Neural cell (in vitro differentiated cells): Measurements from ENCODE around the gene COL23A1.

Experiments used
- EP300 ChIP-seq: fragments of 450-650 bp; conservative IDR thresholded peaks from 2 replicates; pipeline ENCODE4 v1.6.1; 2014; ENCODE audit warnings: antibody characterized with exemption, mild to moderate bottlenecking, moderate library complexity; ENCODE audit not compliant: poor library complexity, severe bottlenecking
- EZH2 ChIP-seq: fragments of 200-600, 300-800 bp; shearing (Covaris generic), sonication (generic); IDR thresholded peaks from 2 replicates; pipeline ENCODE4 v1.6.1; 2014; ENCODE audit warnings: antibody characterized with exemption, low read length, borderline replicate concordance, mild to moderate bottlenecking; ENCODE audit not compliant: insufficient read depth, poor library complexity, severe bottlenecking
- POLR2AphosphoS5 ChIP-seq: IDR thresholded peaks from 2 replicates; pipeline ENCODE4 v1.6.1; 2012
- RAD21 ChIP-seq: fragments of 450-650 bp; conservative IDR thresholded peaks from 2 replicates; pipeline ENCODE4 v1.6.1; 2014; ENCODE audit warnings: antibody characterized with exemption, mild to moderate bottlenecking, moderate library complexity
- TAF1 ChIP-seq: IDR thresholded peaks from 2 replicates; pipeline ENCODE4 v1.6.1; 2012; ENCODE audit warnings: low read depth
- TF ChIP-seq, protein P1 (sequence below): fragments of 450-650 bp; IDR thresholded peaks from 2 replicates; pipeline ENCODE4 v1.5.1; 2014; ENCODE audit warnings: antibody characterized with exemption, mild to moderate bottlenecking, moderate library complexity; ENCODE audit not compliant: poor library complexity, severe bottlenecking
- TF ChIP-seq, protein P2 (sequence below): IDR thresholded peaks from 2 replicates; pipeline ENCODE4 v1.6.1; 2012; ENCODE audit warnings: borderline replicate concordance

DNA sequence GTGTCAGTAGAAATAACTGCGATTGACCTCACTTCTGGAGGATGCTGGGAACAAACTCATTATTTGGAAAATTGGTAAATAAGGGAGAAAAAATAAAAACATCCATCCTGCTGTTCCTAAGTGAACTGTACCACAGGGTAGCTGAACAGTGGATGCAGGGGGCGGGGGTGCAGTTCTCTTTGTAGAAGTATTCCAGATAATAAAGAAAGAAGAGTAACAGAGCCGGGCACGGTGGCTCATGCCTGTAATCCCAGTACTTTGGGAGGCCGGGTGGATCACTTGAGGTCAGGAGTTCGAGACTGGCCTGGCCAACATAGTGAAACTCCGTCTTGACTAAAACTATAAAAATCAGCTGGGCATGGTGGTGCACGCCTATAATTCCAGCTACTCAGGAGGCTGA lies 132.1 kb downstream of the COL23A1 start:
- TF ChIP-seq, protein P1, sequence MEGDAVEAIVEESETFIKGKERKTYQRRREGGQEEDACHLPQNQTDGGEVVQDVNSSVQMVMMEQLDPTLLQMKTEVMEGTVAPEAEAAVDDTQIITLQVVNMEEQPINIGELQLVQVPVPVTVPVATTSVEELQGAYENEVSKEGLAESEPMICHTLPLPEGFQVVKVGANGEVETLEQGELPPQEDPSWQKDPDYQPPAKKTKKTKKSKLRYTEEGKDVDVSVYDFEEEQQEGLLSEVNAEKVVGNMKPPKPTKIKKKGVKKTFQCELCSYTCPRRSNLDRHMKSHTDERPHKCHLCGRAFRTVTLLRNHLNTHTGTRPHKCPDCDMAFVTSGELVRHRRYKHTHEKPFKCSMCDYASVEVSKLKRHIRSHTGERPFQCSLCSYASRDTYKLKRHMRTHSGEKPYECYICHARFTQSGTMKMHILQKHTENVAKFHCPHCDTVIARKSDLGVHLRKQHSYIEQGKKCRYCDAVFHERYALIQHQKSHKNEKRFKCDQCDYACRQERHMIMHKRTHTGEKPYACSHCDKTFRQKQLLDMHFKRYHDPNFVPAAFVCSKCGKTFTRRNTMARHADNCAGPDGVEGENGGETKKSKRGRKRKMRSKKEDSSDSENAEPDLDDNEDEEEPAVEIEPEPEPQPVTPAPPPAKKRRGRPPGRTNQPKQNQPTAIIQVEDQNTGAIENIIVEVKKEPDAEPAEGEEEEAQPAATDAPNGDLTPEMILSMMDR, result no peak
- TF ChIP-seq, protein P2, sequence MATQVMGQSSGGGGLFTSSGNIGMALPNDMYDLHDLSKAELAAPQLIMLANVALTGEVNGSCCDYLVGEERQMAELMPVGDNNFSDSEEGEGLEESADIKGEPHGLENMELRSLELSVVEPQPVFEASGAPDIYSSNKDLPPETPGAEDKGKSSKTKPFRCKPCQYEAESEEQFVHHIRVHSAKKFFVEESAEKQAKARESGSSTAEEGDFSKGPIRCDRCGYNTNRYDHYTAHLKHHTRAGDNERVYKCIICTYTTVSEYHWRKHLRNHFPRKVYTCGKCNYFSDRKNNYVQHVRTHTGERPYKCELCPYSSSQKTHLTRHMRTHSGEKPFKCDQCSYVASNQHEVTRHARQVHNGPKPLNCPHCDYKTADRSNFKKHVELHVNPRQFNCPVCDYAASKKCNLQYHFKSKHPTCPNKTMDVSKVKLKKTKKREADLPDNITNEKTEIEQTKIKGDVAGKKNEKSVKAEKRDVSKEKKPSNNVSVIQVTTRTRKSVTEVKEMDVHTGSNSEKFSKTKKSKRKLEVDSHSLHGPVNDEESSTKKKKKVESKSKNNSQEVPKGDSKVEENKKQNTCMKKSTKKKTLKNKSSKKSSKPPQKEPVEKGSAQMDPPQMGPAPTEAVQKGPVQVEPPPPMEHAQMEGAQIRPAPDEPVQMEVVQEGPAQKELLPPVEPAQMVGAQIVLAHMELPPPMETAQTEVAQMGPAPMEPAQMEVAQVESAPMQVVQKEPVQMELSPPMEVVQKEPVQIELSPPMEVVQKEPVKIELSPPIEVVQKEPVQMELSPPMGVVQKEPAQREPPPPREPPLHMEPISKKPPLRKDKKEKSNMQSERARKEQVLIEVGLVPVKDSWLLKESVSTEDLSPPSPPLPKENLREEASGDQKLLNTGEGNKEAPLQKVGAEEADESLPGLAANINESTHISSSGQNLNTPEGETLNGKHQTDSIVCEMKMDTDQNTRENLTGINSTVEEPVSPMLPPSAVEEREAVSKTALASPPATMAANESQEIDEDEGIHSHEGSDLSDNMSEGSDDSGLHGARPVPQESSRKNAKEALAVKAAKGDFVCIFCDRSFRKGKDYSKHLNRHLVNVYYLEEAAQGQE, result no peak
- TF ChIP-seq POLR2AphosphoS5, result no peak
- no peak for TF ChIP-seq EP300
- TF ChIP-seq RAD21, result no peak
- no peak for TF ChIP-seq EZH2
- TF ChIP-seq TAF1, result no peak
